Activated CD4-positive, alpha-beta T cell treated with anti-CD3 and anti-CD28 coated beads, Interleukin-2, amount 50 U/mL, for 48 hours (primary cell): Measurements from ENCODE around the gene SERPING1.
A peak's percentile ranks its signal among the peaks of the same experiment; 100 is the strongest.

Source experiments
- DNase-seq, 2 experiments: peaks; one replicate each; pipeline ENCODE4 v3.0.0-alpha.2; 2020

The SERPING1 gene

DNA sequence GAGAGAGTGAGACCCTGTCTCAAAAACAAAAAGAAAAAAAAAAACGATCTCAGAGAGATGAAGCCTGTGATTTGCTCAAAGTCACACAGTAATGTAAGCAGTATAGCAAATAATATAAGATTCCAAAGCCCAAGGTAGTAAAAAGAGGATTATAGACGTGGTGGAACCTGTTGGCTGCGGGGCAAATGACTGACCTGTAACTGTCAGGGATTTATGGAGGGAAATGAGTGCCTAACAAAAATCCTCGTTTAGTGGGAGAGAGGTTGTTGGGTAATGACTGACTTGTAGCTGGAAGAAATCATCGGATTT, 59.4 kb downstream of the SERPING1 start:
- DNase-seq = no peak

GRCh38 chr11:57657194-57658022, 59.9 kb downstream of the SERPING1 start, which contains the start of gene CLP1:
CLP1 (plus strand) TSS chr11:57657762; CDS start chr11:57659477, 1,715 bp downstream.
- peak; percentile 99 for DNase-seq

- no peak for DNase-seq
Observed at GRCh38 chr11:57658023-57658361, 60.5 kb downstream of the SERPING1 start.

- no peak for DNase-seq
Observed at GRCh38 chr11:57659669-57660068, 62.2 kb downstream of the SERPING1 start.

DNA sequence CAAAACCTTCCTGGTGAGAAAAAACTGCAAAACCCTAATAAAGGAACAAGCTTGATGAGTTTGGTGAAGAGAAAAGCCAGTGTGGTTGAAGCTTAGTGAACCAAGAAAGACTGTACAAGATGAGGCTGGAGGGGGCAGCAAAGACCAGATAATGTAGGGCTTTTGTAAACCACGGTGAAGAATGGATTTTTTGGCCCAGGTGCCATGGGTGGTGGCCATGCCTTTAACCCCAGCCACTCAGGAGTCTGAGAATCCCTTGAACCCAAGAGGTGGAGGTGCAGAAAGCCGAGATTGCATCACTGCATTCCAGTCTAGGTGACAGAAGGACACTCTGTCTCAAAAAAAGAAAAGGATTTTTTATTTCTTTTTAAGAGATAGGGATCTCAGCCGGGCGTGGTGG, 65.4 kb downstream of the SERPING1 start:
- DNase-seq = no peak

- no peak for DNase-seq
Observed at GRCh38 chr11:57663975-57664374, 66.5 kb downstream of the SERPING1 start.
